GM19023 (cell line): Measurements from ENCODE around the gene UMOD.

ENCODE experiments used
- ATAC-seq: cut with Tn5 transposase; IDR thresholded peaks from one replicate; pipeline ENCODE4 v1.9.1; 2021; ENCODE audit warnings: mild to moderate bottlenecking, moderate library complexity; ENCODE audit not compliant: unreplicated experiment

The UMOD gene

DNA sequence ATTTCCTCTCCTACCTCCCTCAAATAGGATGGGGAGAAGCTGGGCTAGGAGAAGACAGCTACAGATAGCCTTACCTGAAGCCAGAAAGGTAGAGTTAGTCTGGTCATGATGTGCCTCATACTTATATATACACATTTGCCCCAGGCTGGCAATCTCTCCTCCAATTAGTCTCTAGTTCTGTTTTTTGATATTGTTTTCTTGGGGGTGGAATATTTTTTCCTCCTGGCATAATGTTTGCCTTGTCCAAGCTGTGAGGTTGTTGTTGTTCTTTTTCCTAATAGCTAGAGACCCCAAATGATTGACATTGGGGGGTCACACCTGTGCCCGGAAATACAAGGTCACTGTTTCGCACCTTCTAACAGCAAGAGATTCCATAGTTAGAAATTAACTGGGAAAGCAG is at the start of gene UMOD:
Gene UMOD (minus strand): TSS at position 101 of the 400 bp plus-strand sequence. CDS start 1,978 bp downstream, outside the sequence.
- no peak for ATAC-seq

DNA sequence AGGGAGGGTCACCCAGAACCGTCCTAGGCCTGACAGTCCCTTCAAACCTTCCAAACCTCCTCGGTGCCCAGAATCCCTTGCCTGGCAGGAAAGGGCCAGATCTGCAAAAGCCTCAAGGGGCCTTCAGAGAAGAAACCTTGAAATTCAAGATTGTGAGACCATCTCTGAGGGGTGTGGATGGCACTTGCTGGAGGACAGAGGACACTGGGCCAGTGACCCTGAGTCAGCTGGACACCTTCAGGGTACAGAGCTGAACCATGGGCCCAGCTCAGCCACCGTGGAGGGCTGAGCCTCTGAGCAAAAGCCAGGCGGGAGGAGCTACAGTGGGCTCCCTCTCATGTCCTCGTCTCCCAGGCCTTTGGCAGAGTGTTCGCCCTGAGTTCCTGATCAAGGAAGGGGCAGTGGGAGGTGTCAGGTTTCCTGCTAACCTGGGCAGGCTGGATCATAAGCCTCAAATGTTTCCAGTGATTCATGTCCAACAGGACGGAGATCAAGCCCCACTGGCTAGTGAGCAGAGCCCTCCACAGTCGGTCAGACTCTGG is 49.0 kb upstream of the UMOD start:
- ATAC-seq, result no peak

DNA sequence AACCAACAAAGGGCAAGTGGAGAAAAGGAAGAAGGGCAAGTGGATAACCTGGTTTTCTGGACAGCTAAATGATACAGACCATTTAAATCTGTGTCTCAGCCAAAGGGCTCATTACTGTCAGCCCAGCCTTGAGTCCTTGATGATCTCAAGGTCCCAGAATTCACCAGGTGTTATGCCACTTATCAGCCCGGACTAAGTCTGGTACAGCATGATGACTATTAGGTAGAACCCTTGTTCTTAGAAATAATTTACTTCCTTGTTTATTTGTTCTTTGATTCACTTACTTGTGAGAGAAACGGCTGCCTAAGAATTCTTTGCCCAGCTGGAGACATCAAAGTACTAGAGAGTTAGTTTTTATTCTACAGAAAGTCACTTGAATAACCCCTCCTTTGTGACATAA is 48.6 kb upstream of the UMOD start:
- ATAC-seq, result no peak

DNA sequence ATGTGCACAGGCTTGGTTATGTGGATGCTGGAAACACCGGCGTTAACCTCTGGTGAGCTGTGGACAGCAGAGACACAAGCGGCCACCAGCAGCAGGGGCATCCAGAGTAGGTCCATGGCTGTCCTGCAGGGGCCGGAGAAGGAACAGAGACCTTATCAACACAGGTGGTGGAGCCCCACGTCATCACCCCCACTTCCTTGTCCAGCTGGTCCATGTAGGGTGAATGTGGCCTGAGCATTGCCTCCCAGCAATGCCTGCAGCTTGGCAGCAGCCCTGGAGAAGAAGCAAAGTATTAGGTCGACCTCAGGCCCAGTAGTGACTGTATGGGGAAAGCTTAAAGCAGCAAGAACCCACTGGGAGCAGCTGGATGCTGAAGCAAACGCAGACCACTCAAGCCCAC is 46.7 kb upstream of the UMOD start:
- no peak for ATAC-seq

DNA sequence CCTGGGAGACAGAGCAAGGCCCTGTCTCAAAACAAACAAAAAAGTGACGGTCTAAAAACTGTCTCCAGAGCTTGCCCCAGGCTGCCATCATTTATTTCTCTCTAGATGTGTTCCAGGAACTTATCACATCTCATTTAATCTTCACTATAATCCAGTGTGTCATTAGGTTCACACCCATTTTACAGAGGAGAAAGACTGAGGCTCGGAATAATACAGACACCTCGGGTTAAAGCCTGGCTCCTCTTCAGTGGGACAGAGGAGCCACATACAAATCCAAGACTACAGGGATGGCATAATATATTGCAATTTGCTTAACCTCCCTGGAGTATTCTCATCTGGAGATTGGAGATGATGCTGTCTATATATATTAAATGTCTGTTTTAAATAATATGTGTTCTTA is 46.1 kb upstream of the UMOD start:
- ATAC-seq, result no peak

DNA sequence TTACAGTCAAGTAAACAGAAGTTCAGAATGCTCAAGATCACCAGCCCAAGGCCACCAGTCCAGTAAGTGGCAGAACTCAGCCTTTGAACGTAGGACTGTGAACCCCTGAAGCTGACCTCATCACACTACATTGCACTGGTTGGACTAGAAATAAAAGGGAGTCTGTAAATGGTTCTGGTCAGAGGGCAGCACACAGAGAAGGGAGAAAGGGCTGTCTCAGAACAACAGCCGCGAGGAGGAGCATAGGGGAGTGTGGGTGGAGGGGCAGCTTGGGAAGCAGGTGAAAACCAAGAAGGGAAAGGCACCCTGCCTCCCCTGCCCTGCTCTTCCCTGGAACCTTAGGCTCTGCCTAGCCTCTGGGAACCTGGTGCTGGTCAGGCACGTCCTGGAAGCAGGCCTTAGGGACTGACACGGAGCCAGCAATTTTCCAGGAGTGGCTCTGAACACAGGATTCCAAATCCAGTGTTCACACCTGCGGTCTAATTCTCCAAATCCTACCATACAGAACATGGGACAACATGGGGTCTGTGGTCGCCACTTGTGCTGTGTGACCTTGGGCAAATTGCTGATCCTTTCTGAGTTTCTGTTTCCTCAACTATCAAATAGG is 45.1 kb upstream of the UMOD start:
- ATAC-seq, result no peak

DNA sequence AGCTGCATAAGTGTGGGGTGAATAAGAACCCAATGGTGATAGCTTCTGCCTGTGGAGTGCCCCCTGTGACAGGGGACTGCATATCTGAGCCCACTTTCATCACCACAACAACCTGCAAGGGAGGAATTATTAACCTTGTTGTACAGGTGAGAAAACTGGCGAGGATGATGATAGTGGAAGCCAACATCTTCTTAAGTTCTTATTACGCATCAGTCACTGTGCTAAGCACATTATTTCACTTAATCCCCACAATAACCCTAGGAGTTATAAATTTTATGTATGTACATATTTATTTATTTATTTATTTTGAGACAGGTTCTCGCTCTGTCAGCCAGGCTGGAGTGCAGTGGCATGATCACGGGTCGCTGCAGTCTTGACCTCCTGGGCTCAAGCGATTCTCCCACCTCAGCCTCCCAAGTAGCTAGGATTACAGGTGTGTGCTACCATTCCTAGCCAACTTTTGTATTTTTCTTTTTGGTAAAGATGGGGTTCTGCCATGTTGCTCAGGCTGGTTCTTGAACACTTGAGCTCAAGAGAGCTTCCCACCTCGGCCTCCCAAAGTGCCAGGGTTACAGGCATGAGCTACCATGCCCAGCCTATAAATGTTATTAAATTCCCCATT is 44.4 kb upstream of the UMOD start:
- ATAC-seq, result no peak

DNA sequence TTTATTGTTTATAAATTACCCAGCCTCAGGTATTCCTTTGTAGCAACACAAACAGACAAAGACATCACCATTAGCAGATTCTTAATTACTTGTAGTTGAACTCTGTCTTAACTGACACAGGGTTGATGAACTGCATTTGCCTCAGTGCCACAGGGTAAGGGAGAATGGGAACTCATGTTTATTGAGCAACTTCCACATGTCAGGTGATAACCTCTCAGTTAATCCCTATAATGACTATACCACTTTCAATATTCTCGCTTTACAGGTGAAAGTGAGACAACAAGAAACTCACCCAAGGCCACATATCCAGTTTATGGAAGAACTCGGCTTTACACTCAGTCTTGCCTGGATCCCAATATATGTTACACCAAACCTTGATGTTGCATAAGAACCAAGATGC is 43.4 kb upstream of the UMOD start:
- no peak for ATAC-seq

DNA sequence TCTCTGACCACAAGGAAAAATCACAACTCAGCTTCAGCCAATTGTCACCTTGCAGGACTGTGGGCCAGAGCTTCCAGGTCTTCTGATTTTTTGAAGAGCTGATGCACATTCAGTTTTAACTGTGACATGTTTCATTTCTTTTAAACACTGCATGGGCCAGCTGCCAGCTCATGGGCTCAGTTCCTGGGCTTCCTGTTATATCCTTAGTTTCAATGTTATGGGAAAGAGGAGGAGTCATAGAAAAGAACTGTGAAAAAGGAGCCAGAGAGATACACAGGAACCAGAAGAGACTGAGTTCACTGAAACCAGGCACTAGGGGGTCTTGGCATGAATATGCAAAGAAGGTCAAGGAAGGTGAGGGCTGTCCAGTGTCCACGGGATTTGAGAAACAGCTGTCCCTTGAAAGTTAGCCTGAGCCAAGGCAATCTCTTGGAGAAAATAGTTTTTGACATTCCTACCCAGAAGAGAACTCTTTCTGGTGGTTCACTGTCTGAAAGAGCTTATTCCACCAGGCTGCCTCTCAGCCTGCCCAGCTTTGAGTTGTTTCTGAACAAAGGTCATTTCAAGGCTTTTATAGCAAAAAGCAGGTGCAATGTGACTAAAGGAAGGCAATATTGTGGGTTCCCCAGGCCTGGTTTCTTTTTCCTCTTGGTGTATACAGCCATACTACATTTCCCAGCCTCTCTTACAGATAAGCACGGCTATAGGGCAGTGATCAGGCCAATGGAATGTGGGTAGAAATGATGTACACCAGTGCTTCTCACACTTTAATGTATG is 41.5 kb upstream of the UMOD start:
- no peak for ATAC-seq

DNA sequence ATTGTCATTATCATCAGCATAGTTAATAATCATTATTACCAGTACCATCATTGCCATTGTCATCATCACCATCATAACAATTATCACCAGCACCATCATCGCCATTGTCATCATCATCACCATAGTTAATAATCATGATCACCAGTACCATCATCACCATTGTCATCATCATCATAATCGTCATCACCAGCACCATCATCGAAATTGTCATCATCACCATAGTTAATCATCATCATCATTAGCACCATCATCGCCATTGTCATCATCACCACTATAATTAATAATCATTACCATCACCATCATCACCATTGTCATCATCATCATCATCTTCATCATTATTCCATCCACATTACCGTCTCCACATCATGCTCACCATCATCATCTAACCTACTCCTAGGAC is 38.5 kb upstream of the UMOD start:
- no peak for ATAC-seq

DNA sequence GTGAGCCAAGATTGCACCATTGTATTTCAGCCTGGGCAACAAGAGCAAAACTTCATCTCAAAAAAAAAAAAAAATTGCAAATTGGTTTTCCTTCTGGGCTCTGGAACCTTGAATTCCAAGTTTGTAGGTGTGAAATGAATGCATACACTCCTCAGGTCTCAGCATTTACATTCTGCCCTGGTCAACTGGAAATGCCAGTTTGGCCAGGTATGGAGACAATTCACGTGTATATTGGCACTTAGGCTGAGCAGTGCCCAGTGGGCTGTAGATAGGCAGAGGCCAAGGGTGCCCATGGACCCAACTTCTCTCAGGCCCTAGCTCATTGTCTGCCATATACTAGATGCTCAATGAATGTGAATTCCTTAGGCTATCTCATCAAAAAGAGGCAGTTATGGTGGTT is 36.3 kb upstream of the UMOD start:
- no peak for ATAC-seq

DNA sequence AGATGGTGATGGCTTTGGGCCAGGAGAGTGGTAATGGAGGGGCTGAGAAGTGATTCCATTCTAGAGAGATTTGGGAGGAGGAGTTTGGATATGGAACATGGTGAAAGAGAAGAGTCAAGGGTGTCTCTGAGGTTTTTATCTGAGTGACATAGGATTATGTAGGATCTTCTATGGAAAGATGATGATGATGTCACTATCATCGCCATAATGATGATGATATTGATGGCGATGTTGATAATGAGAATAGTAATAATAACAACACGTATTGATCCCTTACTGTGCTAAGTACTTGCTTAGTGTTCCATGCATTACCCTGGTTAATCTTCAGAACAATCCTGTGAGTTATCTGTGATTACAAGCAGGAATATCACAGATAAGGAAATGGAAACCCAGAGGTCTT is 35.5 kb upstream of the UMOD start:
- ATAC-seq, result no peak

DNA sequence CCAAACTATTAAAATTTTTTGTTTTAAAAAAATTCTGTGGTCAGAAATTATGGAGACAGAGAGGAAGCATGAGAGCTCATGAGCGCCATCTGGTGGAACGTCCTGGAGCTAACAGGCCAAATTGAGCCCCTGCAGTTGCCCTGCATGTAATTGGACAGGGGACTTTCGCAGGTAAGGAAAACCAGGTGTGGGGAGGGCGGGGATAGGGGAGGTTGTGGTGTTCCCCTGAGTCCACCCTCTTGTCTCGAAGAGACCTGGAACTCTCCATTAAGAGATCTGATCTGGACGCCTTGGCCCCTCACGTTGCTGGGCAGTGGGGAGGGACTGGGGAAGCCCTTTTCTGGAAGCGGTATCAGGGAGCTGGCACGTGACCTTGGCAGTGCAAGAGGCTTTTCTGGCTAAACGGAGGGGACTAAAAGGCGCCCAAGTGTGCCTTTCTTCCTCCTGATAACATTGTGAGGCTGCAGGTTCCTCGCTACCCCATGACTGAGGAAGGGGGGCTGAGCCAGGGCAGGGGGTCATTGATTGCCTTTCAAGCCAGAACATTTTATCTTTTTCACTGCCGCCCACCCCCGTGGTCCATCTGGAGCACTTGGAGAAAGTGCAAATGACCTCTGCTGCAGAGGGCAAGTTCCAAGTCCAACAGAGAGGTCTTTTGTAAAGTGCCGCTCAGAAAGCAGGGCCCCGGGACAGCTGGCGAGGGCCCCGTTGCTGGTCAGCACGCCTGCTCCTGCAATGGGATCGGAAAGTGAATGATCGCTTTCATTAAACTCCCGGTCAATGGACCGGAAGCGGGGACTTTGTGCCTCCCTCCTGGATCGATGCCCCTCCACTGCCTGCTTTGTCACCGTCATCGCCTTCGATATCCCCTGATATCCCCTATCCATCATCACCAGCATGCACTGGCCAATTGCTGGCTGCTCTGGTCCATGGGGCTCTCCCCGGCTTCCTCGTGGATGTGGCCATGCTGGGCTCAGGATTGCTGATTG is 33.6 kb upstream of the UMOD start:
- no peak for ATAC-seq

DNA sequence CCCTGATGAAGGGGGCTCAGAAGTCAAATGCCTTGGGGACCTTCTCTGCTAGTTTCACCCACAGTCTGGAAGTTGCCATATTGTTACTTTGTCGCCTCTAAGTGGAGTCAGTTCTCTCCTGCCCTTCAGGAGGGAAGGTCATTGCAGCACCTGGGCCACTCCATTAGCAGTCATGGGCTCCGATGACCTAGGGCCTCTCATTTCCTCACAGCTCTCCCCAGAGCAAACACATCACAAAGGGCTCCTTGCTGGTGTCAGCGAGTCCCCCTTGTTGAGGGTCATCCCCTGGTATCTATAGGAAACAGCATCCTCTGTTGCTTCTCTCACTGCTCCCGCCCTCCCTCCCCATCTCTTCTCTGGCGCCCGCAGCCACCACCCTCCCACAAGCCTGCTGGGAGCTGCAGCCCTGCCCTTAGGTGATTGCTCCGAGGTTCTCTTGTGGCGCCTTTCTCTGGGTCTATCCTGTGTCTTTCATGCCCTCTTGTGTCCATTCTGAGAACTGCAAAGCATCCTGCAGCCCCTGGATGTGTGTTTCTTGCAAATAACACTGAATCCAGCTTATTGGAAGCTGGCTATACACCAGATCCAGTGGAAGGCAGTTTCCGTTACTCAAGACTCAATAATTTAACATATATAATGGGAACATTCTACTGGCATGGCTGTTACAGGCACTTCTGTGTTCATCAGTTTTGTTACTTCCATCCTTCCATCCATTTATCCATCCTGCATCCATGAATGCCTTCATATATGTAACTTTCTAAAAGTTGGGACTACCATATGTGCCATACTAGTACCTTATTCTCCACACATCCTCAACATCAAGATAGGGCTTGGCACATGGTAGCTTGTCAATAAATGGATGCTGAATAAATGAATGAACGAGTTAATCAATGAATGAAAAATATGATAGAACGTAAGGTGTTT is 30.9 kb upstream of the UMOD start:
- peak; percentile 60 for ATAC-seq

DNA sequence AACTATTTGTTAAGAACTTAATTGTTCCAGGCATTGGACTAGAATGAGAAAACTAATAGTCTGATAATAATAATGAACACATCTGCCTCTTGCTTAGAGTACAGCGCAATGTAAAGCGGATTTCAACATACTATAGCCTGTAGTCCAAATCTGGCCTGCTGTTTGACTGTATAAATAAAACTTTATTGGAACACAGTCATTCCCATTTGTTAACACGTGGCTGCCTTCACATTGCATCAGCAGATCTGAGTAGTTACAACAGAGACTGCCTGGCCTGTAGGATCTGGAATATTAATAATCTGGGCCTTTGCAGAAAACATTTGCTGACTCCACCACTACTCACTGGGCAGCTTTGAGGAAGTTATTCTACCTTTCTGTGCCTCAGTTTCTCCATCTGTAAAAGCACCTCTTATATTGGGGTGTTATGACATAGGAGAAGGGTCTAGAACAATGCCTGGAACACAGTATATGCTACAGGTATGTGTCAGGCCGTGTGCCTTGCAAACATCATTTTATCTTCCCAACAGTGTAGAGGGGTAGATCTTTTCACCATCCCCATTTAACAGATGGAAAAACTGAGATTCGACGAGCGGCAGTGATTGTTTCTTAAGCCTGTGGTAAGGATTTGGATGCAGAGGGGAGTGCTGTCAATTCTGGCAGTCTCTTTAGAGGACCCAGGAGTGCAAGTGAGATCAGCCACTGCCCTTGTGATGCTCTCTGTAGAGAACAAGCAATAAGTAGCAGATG is 29.9 kb upstream of the UMOD start:
- ATAC-seq, result no peak

DNA sequence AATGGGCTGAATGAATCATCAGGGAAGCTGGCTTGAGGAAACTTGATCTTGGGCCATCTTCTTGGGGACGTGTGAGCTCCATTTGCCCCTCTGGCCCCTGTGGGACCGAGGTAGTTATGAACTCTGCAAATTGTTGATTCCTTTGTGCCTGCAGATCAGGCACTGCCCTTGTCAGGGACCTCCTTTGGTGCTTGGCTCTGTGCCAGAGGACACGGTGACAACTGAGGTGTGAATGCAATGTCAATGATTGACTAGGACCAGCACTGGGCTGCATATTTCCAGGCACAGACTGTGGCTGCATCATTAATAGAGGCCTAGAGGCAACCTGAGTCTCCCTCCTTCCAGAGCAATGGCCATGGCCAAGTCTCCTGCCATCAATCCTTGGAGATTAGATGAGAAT is 28.3 kb upstream of the UMOD start:
- ATAC-seq, result no peak

DNA sequence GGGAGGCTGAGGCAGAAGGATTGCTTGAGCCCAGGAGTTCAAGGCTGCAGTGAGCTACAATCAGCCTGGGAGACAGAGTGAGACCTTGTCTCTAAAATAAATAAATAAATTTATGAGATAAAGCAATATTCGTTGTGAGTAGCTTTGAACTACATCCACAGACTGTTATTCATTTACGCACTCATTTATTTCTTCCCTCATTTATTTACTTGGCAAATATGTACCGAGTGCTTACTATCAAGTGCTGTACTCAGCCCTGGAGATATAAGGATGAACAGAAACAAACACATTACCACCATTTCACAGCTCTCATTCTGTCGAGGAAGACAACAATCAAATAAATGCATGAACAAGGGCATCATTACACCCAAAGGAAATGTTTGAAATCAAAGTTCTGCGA is 24.7 kb upstream of the UMOD start:
- no peak for ATAC-seq

DNA sequence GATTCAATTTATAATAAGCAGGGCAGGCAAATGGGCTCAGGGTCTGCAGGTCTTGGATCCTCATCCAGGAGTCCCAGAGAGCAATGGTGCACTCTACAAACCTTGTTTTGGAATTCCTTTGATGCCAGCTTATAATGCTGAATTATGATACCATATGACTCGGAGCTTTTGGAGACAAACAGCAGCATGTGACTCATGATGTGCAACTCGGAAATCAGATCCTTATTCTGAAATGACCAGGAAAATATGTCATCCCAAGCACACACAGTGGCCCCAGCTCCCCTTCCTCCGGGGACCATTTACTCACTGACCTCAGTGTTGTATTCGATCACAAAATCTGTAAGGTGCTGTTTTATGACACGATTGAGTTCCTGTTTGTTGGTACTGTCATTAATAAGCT is 20.2 kb upstream of the UMOD start:
- ATAC-seq, result no peak

DNA sequence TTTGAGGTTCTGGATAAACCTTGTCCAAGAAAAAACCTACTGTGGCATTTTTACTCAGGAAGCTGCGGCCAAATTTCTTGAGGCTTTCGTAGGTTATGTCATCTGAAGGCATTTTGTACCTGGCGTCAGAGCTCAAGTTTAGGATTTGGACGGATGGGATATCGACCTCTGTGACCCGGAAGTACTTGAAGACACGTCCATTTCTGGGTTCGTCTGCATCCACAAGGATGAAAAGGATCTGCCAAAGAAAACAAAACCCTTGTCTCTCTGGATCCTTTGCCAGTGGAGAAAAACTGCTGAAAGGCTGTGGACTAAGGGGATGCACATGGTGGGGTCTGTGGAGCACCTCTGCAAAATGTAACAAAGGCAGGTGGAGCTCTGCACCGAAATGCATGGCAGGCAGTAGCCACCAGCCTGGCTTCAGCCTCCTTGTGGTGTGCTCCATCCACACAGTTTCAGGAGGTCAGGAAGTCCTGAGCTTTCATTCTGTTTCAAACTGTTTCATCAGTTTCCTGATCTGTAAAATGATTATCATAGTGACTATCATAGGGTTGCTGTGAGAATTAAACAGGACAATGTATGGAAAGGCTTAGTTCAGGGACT is 17.0 kb upstream of the UMOD start:
- no peak for ATAC-seq
